GM13976 (cell line): ENCODE measurements around the gene RCSD1.
"Not testable (repeated sequence)": the region's sequence is repeated elsewhere in the genome, so short reads cannot be mapped to it uniquely, and the experiment has no call there.

Source experiments
- DNase-seq: peaks from one replicate; pipeline ENCODE4 v3.0.0; 2012; ENCODE audit warnings: low spot score
- CTCF ChIP-seq: IDR thresholded peaks from 2 replicates; pipeline ENCODE4 v1.5.1; 2012; ENCODE audit warnings: borderline replicate concordance, mild to moderate bottlenecking; ENCODE audit not compliant: insufficient read depth; ENCODE audit errors: extremely low read depth, missing control alignments, control extremely low read depth
- in situ Hi-C: fragments of 300-500 bp; cut with MboI; formaldehyde crosslinking; loops from one replicate; pipeline ENCODE4 v1.12.0; 2022; ENCODE audit warnings: low sequenced_read_pairs, mixed read lengths, inconsistent platforms; ENCODE audit not compliant: unreplicated experiment

RCSD1 gene

GRCh38 chr1:167602840-167603239, 27.2 kb upstream of the RCSD1 start:
- in situ Hi-C loops, result no loop called here
- no peak for TF ChIP-seq CTCF
- peak; percentile 25 for DNase-seq

- no peak for DNase-seq
Measured at GRCh38 chr1:167605576-167605975, 24.5 kb upstream of the RCSD1 start.

GRCh38 chr1:167611983-167612382, 18.0 kb upstream of the RCSD1 start:
- DNase-seq, result no peak
- no peak for TF ChIP-seq CTCF
- in situ Hi-C loops, result no loop called here

More at GRCh38 chr1:167605576-167605975, 24.5 kb upstream of the RCSD1 start:
- TF ChIP-seq CTCF, result no peak
- in situ Hi-C loops, result loop anchor here (5.0 kb wide), 1 partner anchor 82 kb away; no protein-coding TSS in a partner anchor

GRCh38 chr1:167612587-167613385, 17.2 kb upstream of the RCSD1 start:
- in situ Hi-C loops, result no loop called here
- no peak for DNase-seq
- no peak for TF ChIP-seq CTCF

GRCh38 chr1:167613984-167614383, 16.0 kb upstream of the RCSD1 start:
- DNase-seq, in situ Hi-C loops: not testable (repeated sequence)

- in situ Hi-C loops, result no loop called here
- no peak for DNase-seq
- TF ChIP-seq CTCF, result no peak
Measured at GRCh38 chr1:167614851-167615250, 15.2 kb upstream of the RCSD1 start.

- in situ Hi-C loops, result no loop called here
- no peak for TF ChIP-seq CTCF
- DNase-seq, result no peak
Measured at GRCh38 chr1:167616521-167616920, 13.5 kb upstream of the RCSD1 start.
